GM12892 (cell line): ENCODE results near the gene TRIM54.

Experiments
- POLR2A ChIP-seq: IDR thresholded peaks from 2 replicates; pipeline ENCODE4 v1.6.1; 2011; ENCODE audit warnings: low read depth, low read length, control low read depth
- POLR2AphosphoS5 ChIP-seq: IDR thresholded peaks from 2 replicates; pipeline ENCODE4 v1.6.1; 2011; ENCODE audit warnings: low read depth, low read length, control low read depth
- TAF1 ChIP-seq: IDR thresholded peaks from 2 replicates; pipeline ENCODE4 v1.6.1; 2011; ENCODE audit warnings: low read depth, mild to moderate bottlenecking, control low read depth, low read length, borderline replicate concordance

DNA sequence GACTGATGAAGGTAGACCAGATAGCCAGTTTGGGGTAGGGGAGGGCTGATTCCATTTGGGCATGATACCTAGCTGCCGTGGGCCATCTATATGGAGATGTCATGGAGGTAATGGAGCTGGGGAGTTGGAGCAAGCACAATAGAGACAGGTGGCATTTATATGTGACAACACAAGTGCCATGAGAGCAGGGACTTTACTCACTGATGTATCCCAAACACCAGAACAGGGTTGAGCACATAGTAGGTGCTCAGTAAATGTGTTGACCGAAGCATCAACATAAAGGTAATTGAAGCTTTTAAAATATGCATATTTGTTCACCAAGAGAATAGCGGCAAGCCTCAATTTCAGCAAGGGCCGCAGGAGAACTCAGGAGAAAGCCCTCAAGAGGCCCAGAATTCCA is 34.3 kb upstream of the TRIM54 start:
- TF ChIP-seq POLR2A (no peak), POLR2AphosphoS5 (no peak), TAF1 (no peak)
